SK-N-SH treated with all-trans-retinoic acid at 6 μM for 48 hours (cell line): Measurements from ENCODE around the gene MRPS31.

Experiments used
- OSR1 ChIP-seq: fragments of 250-450 bp; sonication (Bioruptor Pico); IDR thresholded peaks from 2 replicates; pipeline ENCODE4 v1.8.0; 2022; ENCODE audit warnings: moderate library complexity, mild to moderate bottlenecking, inconsistent platforms
- RARB ChIP-seq: fragments of 250-450 bp; sonication (Bioruptor Pico); IDR thresholded peaks from 2 replicates; pipeline ENCODE4 v1.8.0; 2021; ENCODE audit warnings: mild to moderate bottlenecking, moderate library complexity
- TCF4 ChIP-seq: fragments of 250-450 bp; sonication (Bioruptor Pico); IDR thresholded peaks from 2 replicates; pipeline ENCODE4 v1.8.0; 2021; ENCODE audit warnings: mild to moderate bottlenecking, moderate library complexity, borderline replicate concordance
- TOX ChIP-seq: fragments of 250-450 bp; sonication (Bioruptor Pico); IDR thresholded peaks from 2 replicates; pipeline ENCODE4 v1.8.0; 2021; ENCODE audit warnings: mild to moderate bottlenecking, moderate library complexity, borderline replicate concordance
- ZFP3 ChIP-seq: fragments of 250-450 bp; sonication (Bioruptor Pico); IDR thresholded peaks from 2 replicates; pipeline ENCODE4 v1.5.0; 2020; ENCODE audit warnings: mild to moderate bottlenecking, moderate library complexity
- ZFP30 ChIP-seq: fragments of 450-650 bp; formaldehyde crosslinking; IDR thresholded peaks from 2 replicates; pipeline ENCODE4 v1.5.0; 2022; ENCODE audit warnings: mild to moderate bottlenecking, moderate library complexity
- ZNF70 ChIP-seq: fragments of 450-650 bp; formaldehyde crosslinking; IDR thresholded peaks from 2 replicates; pipeline ENCODE4 v1.5.0; 2020; ENCODE audit warnings: mild to moderate bottlenecking, moderate library complexity

DNA sequence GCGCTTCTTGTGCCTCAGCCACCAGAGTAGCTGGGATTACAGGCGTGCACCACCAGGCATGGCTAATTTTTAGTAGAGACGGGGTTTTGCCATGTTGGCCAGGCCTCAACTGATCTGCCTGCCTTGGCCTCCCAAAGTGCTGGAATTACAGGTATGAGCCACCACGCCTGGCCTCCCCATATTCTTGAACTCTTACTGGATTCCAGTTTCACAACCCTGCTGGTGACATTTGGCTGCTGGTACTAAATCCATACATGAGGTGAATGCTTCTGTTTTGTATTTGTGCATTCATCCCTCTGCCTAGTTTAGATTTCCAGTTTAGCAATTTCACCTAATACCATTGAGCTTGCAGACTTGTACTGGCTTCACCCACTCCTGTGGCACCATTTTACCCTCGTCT lies 32.3 kb upstream of the MRPS31 start:
- no peak for TF ChIP-seq ZFP3 (CRISPR knock-in tag)
- TF ChIP-seq TOX (CRISPR knock-in tag), result no peak
- TF ChIP-seq RARB (CRISPR knock-in tag), result no peak
- TF ChIP-seq ZFP30 (CRISPR knock-in tag), result no peak
- no peak for TF ChIP-seq TCF4 (CRISPR knock-in tag)
- no peak for TF ChIP-seq OSR1
- no peak for TF ChIP-seq ZNF70 (CRISPR knock-in tag)
